ENCODE data around the gene SEL1L3.

Gene SEL1L3

DNA sequence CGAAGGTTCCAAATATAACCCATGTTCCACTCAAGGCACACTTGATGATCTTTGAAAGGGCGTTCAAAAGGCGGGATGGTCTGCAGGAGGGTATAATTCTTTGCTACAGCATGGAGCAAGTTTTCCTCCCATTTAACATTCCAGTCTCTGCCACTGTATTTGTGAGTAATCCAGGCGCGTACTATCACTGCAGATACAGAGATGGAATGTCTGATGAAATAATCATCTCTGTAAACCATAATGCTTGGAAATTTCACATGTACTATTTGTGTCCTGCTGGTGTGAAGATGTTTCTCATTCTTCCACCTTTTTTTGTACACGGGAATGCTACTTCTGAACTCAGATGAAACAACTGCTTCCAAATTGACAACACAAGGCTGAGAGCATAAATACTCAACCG lies 15.5 kb downstream of the SEL1L3 start:
- DNase-seq (ENCODE audit: low read depth), result no peak
- H3K4me3 ChIP-seq (ENCODE audit: low read length), result no peak overlapping the region
- TF ChIP-seq, protein P1, sequence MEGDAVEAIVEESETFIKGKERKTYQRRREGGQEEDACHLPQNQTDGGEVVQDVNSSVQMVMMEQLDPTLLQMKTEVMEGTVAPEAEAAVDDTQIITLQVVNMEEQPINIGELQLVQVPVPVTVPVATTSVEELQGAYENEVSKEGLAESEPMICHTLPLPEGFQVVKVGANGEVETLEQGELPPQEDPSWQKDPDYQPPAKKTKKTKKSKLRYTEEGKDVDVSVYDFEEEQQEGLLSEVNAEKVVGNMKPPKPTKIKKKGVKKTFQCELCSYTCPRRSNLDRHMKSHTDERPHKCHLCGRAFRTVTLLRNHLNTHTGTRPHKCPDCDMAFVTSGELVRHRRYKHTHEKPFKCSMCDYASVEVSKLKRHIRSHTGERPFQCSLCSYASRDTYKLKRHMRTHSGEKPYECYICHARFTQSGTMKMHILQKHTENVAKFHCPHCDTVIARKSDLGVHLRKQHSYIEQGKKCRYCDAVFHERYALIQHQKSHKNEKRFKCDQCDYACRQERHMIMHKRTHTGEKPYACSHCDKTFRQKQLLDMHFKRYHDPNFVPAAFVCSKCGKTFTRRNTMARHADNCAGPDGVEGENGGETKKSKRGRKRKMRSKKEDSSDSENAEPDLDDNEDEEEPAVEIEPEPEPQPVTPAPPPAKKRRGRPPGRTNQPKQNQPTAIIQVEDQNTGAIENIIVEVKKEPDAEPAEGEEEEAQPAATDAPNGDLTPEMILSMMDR (conservative IDR thresholded peaks at IDR 0.05; ENCODE audit: low read depth, low read length), result no peak

DNA sequence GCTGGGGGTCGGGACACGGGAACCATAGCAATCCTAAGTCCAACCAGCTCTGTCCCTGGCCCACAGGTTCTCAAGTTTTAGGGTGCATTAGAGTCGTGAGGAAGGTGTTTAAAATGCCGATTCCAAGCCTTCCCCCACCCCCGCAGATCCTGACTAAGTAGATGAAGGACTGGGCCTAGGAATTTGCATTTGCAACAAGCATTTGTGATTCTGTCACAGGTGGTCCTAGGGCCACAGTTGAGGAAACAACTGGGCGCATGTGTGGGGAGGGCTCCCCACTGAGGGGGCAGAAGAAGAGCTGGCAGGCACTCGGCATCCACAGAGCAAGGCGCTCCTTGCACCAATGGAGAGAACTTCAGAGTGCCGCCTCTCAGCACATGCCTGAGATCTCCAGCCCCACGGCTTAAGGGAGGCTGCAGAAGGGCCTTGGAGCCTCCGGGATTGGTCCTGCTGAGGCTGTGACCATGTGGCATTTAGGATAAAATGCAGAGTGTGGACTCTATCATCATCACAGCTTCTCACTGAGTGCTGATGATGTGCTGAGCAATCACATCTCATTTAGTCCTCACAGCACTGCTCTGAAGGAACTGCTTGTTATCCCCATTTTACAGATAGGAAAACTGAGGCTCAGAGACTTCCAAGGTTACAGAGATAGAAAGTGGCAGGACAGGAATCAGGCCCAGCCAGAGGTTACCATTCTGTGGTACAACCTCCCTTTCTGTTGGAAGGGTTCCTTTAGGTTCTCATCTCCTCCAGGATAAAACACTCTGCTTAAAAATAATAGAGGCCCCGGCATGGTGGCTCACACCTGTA lies 16.7 kb downstream of the SEL1L3 start:
- TF ChIP-seq, protein P1 (conservative IDR thresholded peaks at IDR 0.05; ENCODE audit: low read depth, low read length), result no peak
- H3K4me3 ChIP-seq (ENCODE audit: low read length), result no peak overlapping the region
- DNase-seq (ENCODE audit: low read depth), result no peak

DNA sequence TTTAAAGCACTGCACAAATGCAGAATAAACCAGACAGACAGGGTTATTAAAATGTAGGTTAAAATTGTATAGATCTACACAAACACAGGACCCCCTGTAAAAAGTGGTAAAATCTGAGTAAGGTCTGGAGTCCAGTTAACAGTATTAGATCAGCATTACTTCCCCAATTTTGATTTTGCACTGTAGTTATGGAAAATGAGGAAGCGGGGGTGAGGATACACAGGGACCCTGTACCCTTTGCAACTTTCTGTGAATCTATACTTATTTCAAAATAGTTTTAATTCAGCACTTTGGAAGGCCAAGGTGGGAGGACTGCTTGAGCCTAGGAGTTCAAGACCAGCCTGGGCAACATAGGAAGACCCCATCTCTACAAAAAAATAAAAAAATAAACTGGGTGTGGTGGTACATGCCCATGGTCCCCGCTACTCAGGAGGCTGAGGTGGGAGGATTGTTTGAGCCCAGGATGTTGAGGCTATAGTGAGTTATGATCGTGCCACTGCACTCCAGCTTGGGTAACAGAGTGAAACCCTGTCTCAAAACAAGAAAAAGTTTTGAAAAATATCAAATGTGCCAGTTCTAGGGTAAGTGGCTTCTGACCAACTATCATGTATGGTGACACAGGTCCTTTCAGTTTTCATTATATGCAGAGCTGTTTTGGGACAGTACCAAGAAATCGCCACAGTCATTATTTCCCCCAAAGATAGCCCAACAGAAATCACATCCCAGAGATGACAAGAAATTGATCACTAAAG lies 17.7 kb downstream of the SEL1L3 start:
- no peak overlapping the region for H3K4me3 ChIP-seq (ENCODE audit: low read length)
- DNase-seq (ENCODE audit: low read depth), result no peak
- TF ChIP-seq, protein P1 (conservative IDR thresholded peaks at IDR 0.05; ENCODE audit: low read depth, low read length), result no peak

DNA sequence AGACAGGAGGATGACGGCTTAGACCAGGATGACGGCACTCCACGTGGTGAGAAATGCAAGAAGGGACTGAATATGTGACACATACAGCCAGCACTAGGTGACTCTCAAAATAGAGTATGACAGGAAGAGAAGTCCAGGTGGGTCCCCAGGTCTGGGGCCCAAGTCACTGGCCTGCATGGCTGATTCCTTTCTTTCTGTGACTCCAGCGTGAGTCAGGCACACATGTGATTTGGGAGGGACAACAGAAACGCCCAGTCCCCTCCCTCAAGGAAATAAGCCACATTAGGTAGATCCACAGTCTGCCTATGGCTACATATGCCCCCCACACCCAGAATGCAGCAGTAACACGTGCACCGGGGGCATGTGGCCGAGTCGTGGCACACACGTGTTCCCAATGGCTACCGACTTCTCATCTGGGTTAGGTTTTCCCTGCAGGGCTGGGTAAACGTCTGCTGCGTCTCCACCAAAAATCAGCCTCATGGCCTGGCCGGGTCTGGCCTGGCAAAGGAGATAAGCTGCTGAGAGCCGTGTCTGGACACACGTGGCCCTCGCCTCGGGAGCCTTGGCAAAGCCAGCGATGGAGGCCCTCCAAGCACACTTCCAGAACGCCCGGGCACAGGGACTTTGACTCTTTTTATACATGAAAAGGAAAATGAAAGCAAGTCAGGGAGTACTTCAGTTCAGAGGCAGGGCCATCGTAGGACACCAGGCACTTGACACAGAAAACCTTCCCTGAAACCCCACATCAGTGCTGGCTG lies 19.3 kb downstream of the SEL1L3 start:
- TF ChIP-seq, protein P1 (conservative IDR thresholded peaks at IDR 0.05; ENCODE audit: low read depth, low read length), result no peak
- DNase-seq (ENCODE audit: low read depth), result no peak
- H3K4me3 ChIP-seq (ENCODE audit: low read length), result no peak overlapping the region

DNA sequence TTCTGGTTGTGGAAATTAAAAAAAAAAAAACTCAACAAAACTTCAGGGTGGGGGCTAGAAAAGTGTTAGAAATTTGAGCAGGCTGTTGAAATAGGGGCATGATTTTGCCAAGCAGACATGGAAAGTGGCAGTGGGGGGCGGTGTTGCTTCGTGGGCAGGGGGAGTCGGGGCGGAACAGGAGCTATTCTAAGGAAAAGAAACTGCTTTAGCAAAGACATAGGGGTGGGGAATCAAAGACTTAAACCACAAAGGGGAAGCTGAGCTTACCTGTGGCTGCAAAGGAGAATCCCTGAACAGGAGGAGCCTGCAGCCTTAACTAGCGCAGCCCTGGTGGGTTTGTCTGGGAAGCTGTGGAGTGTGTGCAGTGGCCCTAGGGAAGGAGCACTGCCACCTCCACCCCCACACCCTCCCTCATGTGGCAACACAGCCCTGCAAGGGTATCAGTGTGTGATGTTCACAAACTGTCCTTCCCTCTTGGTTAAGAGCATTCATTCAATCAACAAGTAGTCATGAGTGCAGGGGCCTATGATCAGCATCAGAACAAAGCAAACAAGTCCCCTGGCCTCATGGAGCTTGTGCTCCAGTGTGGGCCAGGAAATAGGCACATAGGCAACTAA lies 20.5 kb downstream of the SEL1L3 start:
- TF ChIP-seq, protein P1 (conservative IDR thresholded peaks at IDR 0.05; ENCODE audit: low read depth, low read length), result no peak
- no peak overlapping the region for H3K4me3 ChIP-seq (ENCODE audit: low read length)
- DNase-seq (ENCODE audit: low read depth), result no peak

DNA sequence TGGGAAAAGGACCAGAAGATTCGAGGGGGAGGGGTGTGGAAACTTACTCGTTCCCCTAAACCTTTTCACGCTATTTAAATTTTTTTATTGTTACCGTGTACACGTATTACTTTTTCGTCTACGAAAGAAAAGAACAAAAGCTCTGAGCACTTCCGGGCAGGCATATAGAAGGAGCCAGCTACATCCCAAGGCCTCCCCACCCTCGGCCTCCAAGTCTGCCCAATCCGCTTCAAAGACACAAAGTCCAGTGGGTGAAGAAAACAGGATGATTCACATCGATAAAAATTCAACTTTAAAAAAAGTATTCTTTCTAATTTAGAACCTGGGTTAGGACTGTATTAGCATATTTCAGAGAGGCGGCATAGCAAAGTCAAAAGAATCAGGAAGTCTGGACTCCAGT lies 23.1 kb downstream of the SEL1L3 start:
- no peak overlapping the region for H3K4me3 ChIP-seq (ENCODE audit: low read length)
- TF ChIP-seq, protein P1 (conservative IDR thresholded peaks at IDR 0.05; ENCODE audit: low read depth, low read length), result no peak
- no peak for DNase-seq (ENCODE audit: low read depth)
